AG04450 (cell line): ENCODE data around the gene KRTAP5-3. TPM values are rescaled to one million over a fixed set of nuclear protein-coding genes. Genes with fewer than 3 reads are reported as not detected.
"Not testable (repeated sequence)": the region's sequence is repeated elsewhere in the genome, so short reads cannot be mapped to it uniquely, and the experiment has no call there.

Source experiments
- CTCF ChIA-PET: fragments of 300-600, 350-600 bp; formaldehyde crosslinking; extraction: SDS; loops from one replicate; lab custom pipeline; 2022; ENCODE audit warnings: antibody characterized with exemption, inconsistent platforms; lab: Charles Lee
- POLR2A ChIA-PET: fragments of 350-600 bp; formaldehyde crosslinking; extraction: SDS; loops from one replicate; lab custom pipeline; 2021; ENCODE audit warnings: antibody characterized with exemption, inconsistent platforms; lab: Yijun Ruan, JAX
- DNase-seq: peaks from one replicate; pipeline ENCODE4 v3.0.0-alpha.2; 2011; ENCODE audit warnings: low read depth, low spot score
- H3K27ac ChIP-seq: one replicate; pipeline ENCODE4 v1.5.1; 2012; ENCODE audit warnings: low read depth, low read length, control low read depth
- H3K27me3 ChIP-seq: one replicate; pipeline ENCODE4 v1.6.0; 2012; ENCODE audit warnings: low read length; ENCODE audit not compliant: control insufficient read depth, insufficient read depth
- H3K4me3 ChIP-seq: 2 replicates; pipeline ENCODE4 v1.5.1; 2011; ENCODE audit warnings: mild to moderate bottlenecking, low read depth, low read length, control low read depth
- H3K9me3 ChIP-seq: 2 replicates; pipeline ENCODE4 v1.5.1; 2012; ENCODE audit warnings: low read length; ENCODE audit not compliant: control insufficient read depth, insufficient read depth
- polyA plus RNA-seq: library from polyadenylated mRNA; depleted of rRNA; stranded (reverse); fragments of >200 nt; gene quantifications from 2 replicates; pipeline ENCODE4 v1.2.3, GENCODE V29; 2011
- TF ChIP-seq, protein P1 (sequence below): IDR thresholded peaks from 2 replicates; pipeline ENCODE4 v1.5.1; 2011; ENCODE audit warnings: low read depth, low read length, control low read depth, inconsistent platforms

The KRTAP5-3 gene
- polyA plus RNA-seq, 1 experiment = not detected

DNA sequence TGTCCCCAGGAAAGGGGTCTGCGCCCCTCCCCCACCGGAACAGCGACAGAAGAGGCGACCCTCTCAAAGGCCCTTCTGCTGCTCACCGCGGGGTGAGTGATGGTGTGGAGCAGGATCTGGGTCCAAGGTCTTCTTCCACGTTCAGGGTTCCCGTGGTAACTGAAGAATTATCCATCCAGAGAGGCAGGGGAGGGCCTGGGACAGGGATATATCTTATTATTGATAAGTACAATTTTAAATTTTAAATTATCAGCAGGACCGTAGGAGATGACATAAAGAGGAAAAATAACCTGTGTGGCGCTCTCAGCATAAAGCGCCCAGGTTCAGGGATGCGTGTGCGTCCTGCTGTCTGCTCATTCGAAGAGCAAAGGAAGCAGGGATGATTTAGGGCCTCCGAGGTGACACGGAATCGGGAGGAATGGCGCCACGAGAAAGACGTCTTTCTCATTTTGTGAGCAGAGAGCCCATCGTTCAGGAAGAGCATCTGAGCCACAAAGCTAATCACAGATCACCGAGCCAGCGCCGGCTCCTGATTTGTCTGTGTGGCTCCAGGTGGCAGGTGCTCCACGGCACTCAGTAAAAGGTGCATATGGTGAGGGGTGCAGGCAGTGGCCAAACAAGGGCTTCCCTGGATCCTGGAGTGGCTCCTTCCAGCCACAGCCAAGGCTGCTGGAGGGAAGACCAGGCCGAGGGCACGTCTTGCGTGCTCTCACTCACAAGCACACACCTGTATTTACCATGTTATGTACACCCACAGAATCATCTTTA lies 40.6 kb upstream of the KRTAP5-3 start:
- no peak for DNase-seq
- ChIA-PET CTCF (interaction anchor here (0.6 kb wide), 1 partner anchor 10 kb away, joined by 3 read pairs; no protein-coding TSS in a partner anchor), POLR2A (no interaction called here)
- H3K9me3 ChIP-seq = no peaks in the 10 kb centered on the region; the same call in 1 of the 2 replicates
- H3K4me3 ChIP-seq = no peak overlapping the region
- TF ChIP-seq, protein P1, sequence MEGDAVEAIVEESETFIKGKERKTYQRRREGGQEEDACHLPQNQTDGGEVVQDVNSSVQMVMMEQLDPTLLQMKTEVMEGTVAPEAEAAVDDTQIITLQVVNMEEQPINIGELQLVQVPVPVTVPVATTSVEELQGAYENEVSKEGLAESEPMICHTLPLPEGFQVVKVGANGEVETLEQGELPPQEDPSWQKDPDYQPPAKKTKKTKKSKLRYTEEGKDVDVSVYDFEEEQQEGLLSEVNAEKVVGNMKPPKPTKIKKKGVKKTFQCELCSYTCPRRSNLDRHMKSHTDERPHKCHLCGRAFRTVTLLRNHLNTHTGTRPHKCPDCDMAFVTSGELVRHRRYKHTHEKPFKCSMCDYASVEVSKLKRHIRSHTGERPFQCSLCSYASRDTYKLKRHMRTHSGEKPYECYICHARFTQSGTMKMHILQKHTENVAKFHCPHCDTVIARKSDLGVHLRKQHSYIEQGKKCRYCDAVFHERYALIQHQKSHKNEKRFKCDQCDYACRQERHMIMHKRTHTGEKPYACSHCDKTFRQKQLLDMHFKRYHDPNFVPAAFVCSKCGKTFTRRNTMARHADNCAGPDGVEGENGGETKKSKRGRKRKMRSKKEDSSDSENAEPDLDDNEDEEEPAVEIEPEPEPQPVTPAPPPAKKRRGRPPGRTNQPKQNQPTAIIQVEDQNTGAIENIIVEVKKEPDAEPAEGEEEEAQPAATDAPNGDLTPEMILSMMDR = no peak
- peaks cover 18% of the 10 kb centered on the region for H3K27me3 ChIP-seq
- H3K27ac ChIP-seq = no peak overlapping the region

DNA sequence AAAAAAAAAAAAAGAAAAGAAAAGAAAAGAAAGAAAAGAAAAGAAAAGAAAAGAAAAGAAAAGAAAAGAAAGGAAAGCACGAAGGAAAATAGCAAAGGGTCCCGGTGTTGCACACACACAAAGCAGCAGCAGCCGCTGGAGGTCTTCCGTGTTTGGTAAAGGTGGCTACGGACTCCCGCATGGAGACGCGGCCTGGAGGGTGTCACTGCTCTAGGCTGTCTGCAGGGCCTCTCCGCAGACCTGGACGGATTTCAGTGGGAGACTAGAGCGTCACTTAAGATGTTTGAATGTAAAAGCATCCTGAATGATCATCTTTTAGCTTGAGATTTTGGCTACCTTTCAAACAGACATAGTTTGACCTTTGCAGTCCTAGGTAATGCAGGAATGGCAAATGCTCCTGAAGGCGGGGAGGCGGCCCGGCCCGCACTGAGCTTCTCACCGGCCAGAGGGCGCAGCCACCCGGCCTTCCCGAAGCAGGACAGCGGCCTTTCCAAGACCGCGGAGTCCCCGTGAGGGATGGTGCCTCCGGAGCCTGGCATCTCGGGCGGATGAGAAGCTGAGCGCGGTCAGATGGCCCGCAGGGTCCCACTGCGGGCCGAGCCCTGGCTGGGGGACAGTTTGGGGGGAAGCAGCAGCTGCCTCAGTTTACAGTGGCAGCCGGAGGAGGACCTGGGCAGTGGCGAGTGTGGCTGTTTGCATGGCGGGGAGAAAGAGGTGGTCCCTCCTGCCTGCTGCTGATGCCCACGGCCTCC lies 39.8 kb upstream of the KRTAP5-3 start:
- Histone ChIP-seq H3K4me3 (no peak overlapping the region), H3K9me3 (no peaks in the 10 kb centered on the region; the same call in 1 of the 2 replicates), H3K27ac (no peak overlapping the region), H3K27me3 (peaks cover 22% of the 10 kb centered on the region)
- no peak for DNase-seq
- ChIA-PET CTCF (no interaction called here), POLR2A (no interaction called here)
- TF ChIP-seq, protein P1 = no peak

DNA sequence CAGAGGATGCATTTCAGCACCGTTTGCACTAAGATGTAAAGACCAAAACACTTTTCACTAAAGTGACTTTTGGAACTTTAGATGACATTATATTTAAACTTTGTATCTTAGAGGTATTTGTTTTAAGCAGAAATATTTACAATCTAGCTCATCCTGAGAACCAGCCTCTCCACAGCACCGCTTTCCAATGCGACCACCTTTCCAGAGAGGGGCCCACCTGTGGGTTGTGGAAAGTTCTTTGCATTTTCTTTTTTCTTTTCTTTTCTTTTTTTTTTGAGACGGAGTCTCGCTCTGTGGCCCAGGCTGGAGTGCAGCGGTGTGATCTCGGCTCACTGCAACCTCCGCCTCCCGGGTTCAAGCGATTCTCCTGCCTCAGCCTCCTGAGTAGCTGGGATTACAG lies 38.3 kb upstream of the KRTAP5-3 start:
- DNase-seq, H3K4me3 ChIP-seq, H3K27ac ChIP-seq, H3K9me3 ChIP-seq, CTCF ChIA-PET: not testable (repeated sequence)
- H3K27me3 ChIP-seq = peaks cover 20% of the 10 kb centered on the region
- POLR2A ChIA-PET = interaction anchor here (0.6 kb wide), 1 partner anchor 319 kb away, joined by 3 read pairs; no protein-coding TSS in a partner anchor

DNA sequence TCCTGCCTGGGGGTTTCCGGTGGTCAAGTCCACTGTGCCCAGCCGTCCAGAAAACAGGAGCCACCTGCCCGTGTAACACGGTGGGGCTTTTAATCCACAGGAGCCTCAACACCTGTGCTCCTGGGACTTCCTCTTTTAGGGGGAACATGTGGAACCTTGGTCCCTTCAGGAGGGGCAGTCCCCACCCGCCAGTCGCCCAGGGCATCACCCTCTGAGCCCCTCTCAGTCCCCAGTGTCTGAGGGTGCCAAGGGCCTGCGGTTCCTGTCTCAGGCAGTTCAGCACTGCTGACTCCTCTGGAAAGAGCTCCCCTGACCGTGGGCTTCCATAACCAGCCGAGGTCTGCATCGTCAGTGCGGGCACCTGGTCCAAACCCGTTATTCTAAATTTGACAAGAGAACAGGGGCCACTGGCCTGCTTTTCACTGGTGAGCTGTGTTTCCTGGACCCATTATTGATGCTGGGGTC lies 37.1 kb upstream of the KRTAP5-3 start:
- TF ChIP-seq, protein P1 = no peak
- no peaks in the 10 kb centered on the region for H3K9me3 ChIP-seq
- no peak overlapping the region for H3K27ac ChIP-seq
- ChIA-PET CTCF (interaction anchor here (1.2 kb wide), 1 partner anchor 49 kb away, joined by 3 read pairs; no protein-coding TSS in a partner anchor), POLR2A (no interaction called here)
- H3K4me3 ChIP-seq = no peak overlapping the region
- H3K27me3 ChIP-seq = peaks cover 18% of the 10 kb centered on the region
- no peak for DNase-seq

DNA sequence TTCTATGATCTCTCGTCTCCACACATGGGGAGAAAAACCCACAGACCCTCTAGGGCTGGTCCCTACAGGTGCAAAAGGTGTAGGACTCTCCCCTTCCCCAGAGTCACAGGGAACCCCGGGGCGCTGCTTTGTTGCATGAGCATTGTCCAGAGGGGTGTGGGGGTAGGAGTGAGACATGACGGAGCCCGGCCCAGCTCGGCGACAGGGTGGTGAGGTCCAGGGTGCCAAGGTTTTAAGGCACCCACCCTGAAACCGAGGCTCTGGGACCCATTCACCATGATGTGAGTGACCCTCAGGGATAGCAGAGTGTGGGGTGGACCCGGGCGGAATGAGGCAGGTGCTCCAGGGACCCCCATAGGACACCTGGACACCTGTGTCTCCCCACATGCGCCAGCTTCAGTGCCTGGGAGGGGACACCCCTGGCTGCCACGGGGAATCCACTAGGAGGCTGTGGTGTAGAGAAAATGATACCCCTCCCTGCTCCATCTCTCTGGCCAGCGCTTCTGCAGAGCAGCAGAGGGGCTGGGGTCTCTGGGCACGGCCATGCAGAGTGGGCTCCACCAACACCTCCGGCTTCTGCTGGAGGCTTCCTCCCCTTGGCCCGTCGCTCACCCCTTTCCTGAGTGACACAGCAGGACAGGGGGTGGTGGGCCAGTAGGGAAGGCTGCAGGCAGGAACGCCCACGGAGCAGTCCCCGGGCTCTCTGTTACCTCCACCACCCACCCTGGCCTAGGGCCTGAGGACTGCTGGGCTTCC lies 36.5 kb upstream of the KRTAP5-3 start:
- TF ChIP-seq, protein P1 = no peak
- H3K27ac ChIP-seq = no peak overlapping the region
- DNase-seq = no peak
- H3K4me3 ChIP-seq = no peak overlapping the region
- CTCF ChIA-PET = interaction anchor here (1.2 kb wide), 1 partner anchor 49 kb away, joined by 3 read pairs; no protein-coding TSS in a partner anchor
- H3K9me3 ChIP-seq = no peaks in the 10 kb centered on the region
- POLR2A ChIA-PET = no interaction called here
- H3K27me3 ChIP-seq = peaks cover 19% of the 10 kb centered on the region
